ENCODE data around the gene LRRC25.

- TF ChIP-seq CTCF (IDR thresholded peaks at IDR 0.05; ENCODE audit: poor library complexity, severe bottlenecking) (no peak), EZH2 (IDR thresholded peaks at IDR 0.05; ENCODE audit: borderline replicate concordance, insufficient read depth, low read length, poor library complexity, severe bottlenecking) (no peak), POLR2AphosphoS5 (IDR thresholded peaks at IDR 0.05) (no peak), SMC3 (conservative IDR thresholded peaks at IDR 0.05; ENCODE audit: poor library complexity) (no peak), RAD21 (conservative IDR thresholded peaks at IDR 0.05) (no peak), TAF1 (IDR thresholded peaks at IDR 0.05; ENCODE audit: low read depth) (no peak)
Measured at GRCh38 chr19:18373407-18373891, 24.0 kb downstream of the LRRC25 start.

Measured in neural cell (in vitro differentiated cells).